Activated CD4-positive, alpha-beta T cell treated with anti-CD3 and anti-CD28 coated beads, Interleukin-2, Interleukin-4, amounts not matched to agents 100 ng/mL and 50 ng/mL, durations not matched to agents 16 hours and 8 hours (primary cell): ENCODE measurements around the gene REG1B.

Experiments used
- DNase-seq: peaks from one replicate; pipeline ENCODE4 v3.0.0-alpha.2; 2020; ENCODE audit warnings: low spot score

The REG1B gene, protein sequence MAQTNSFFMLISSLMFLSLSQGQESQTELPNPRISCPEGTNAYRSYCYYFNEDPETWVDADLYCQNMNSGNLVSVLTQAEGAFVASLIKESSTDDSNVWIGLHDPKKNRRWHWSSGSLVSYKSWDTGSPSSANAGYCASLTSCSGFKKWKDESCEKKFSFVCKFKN

GRCh38 chr2:79087785-79088364, at the start of gene REG1B:
REG1B (minus strand) TSS chr2:79087993; CDS start chr2:79087612, 381 bp downstream.
- no peak for DNase-seq

- no peak for DNase-seq
Observed at GRCh38 chr2:79131687-79132086, 43.9 kb upstream of the REG1B start.

DNA sequence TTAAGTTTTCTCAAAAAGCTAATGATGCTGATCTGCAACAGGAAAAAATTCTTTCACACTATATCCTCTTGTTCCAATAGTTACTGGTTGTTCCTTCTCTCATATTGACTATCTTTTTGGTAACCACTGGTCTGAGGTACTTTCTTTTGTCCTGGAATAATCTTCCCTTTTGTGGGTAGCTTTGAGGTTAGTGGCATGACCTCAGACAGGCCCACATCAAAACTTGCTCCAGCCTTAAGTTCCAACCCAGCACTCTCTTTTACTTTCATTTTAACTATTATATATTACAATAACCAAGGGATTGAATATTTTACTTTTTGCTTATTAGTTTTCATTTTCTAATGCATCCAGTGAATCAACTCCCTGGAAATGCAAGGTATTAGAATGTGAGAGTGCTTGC, 42.0 kb upstream of the REG1B start:
- no peak for DNase-seq

GRCh38 chr2:79129260-79129659, 41.5 kb upstream of the REG1B start:
- no peak for DNase-seq

DNA sequence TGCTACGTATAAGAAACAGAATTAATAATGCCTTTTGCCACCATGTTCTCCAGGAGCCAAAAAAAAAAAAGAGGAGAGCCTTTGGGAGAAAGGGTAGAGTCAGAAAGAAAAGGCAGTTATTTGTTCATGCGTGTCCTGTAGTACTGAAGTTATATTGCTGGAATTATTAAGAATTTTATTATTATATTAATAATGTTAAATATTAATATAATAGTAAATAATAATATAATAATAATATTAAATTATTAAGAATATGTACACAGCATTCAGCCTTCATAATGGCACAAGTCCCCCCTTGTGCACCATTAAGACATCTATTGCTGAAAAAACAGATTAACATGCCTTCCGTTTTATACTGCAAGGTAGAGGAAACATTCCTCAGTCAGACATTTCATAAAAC, 40.6 kb upstream of the REG1B start:
- DNase-seq: no peak

DNA sequence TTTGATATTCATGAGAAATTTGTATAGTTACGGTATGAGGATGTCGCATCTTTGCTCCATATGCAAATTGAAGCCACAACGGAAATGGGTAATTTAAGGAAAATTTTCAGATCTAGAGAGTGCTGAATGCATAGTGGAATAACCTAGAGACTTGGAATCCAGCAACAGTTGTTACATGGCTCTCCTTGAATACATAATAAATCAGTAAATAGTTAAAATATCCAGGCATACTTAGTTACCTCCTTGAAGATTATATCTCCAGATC, 37.9 kb upstream of the REG1B start:
- DNase-seq: no peak

- DNase-seq: no peak
Observed at GRCh38 chr2:79124907-79125720, 37.3 kb upstream of the REG1B start.

DNA sequence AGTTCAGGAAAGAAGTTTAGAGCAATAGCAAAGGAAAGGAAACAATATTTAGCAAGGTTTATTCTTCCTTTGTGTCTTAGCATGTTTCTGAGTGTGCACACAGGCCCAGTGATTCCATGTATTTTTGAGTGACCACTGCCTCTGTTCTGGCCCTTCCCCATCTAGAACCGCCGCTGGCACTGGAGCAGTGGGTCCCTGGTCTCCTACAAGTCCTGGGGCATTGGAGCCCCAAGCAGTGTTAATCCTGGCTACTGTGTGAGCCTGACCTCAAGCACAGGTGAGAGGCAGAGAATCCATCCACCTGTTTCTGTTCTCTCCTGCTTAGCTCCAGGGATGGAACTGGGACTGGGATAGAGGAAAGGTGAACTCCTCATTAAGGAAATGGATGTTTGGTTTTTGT, 34.9 kb upstream of the REG1B start:
- DNase-seq: no peak

- DNase-seq: no peak
Observed at GRCh38 chr2:79120194-79120713, 32.5 kb upstream of the REG1B start, which contains the start of gene REG1A. REG1A (plus strand) TSS chr2:79120488; CDS start chr2:79120862, 374 bp downstream.

- DNase-seq: no peak
Observed at GRCh38 chr2:79116997-79117928, 29.5 kb upstream of the REG1B start.

DNA sequence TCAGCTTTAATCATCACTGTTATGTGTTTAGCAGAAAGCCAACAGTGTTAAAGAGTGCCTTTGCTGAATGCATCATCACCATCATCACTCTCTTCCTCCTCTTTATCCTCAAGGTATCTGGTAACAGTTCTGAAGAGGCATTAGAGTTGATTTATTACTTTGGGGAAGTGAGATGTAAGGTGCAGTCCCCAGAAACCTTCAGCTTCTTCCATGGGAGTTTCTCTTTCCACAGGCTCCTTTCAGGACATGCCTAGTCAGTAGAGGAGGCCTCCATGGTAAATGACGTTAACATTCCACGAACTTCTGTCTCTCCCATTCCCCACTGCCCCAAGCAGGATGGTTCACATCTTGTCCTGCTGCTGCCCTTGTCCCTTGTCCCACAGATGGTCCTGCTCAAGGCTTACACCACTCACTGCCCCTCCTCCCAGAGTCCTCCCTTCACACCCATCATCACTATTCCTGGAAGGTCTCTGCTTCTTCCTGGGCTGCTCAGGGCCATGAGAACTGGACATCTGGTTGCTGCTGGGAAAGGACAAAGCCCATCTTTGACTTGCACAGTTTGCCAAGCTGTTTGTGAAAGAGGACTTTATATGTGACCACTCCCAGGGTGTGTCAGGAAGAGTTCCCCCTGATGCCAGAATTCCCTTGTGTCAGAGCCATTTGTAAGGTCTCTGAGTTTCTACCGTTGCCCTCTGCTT, 27.2 kb upstream of the REG1B start:
- no peak for DNase-seq

DNA sequence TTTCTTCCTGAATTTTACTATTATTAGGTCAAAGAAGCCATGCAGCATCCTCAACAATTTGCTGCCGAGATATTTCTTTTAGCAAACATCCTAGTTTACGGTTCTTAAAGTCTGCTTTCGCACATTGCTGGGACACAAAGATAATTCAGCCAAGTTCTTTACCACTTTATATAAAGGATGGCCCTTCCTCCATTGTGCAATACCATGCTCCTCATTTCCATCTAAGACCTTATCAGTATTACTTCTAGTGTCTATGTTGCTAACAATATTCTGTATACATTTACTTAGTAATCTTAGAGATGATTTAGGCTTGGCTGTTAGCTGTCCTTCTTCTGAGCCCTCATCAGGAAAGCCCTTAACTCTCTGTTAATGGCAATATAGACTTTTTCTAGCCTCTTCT, 24.5 kb upstream of the REG1B start:
- DNase-seq: no peak

DNA sequence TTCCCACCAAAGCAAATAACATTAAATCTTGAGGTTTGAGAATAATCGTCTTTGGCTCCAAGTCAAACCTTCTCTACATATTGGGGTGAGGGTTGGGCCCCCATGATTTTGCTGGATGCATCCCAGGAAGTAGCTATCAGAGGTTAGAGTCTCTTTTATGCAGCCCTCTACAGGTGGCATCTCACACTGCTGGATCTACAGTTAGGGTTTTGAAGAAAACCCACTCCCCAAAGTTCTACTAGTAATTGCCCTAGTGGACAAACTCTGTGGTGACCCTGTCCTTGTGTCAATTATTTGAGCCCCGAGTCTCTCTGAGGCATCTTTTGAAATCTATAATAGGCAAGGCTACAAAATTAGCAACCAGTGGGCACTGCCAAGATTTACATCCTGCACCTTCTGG, 17.5 kb upstream of the REG1B start:
- no peak for DNase-seq

DNA sequence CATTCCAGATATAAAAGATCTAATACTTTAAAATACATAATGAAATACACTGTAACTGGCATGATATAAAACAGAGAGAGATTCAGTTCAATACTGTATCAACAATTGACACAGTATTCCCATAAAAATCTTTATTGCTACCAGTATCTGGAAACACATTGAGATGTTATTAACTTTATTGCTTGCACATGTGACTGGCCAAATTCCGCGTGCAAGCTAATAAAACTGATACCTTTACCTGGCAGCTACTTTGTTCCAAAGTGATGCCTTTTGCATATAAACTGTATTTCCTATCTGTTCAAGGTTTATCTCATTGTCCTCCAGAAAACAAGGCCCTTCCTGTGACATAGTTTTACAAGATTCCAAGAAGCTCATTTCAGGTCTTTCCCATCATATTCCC, 15.4 kb upstream of the REG1B start:
- no peak for DNase-seq

DNA sequence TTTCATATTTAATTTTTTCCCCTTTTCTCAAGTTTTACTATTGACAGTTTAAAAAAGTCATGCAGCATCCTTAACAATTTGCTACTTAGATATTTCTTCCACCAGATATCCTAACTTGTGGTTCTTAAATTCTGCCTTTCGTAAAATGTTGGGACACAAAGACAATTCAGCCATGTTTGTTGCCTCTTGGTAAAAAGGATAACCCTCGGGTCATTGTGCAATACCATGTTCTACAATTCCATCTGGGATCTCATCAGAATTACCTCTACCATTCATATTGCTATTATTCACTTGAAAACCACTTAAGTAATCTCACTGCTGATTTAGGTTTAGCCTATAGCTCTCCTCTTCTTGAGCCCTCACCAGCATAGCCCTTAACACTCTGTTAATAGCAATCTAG, 13.2 kb upstream of the REG1B start:
- no peak for DNase-seq

DNA sequence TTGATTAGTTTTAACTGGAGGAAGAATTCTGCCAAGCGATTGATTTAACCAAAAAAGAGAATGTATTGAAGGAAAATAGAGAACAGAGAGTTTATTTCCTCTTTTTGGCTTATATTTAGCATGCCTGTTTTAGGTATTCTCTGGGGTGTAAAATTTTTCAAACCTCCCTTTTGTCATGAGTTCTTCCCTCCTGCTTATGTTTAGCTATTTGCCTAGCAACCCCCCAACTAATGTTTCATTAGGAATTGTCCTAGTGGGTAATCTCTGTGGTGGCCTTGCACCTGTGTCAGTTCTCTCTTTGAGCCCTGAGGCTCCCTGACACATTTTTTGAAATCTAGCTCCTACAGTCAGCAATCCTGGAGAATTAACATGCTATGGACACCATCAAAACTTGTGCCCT, 12.5 kb upstream of the REG1B start:
- DNase-seq: no peak

DNA sequence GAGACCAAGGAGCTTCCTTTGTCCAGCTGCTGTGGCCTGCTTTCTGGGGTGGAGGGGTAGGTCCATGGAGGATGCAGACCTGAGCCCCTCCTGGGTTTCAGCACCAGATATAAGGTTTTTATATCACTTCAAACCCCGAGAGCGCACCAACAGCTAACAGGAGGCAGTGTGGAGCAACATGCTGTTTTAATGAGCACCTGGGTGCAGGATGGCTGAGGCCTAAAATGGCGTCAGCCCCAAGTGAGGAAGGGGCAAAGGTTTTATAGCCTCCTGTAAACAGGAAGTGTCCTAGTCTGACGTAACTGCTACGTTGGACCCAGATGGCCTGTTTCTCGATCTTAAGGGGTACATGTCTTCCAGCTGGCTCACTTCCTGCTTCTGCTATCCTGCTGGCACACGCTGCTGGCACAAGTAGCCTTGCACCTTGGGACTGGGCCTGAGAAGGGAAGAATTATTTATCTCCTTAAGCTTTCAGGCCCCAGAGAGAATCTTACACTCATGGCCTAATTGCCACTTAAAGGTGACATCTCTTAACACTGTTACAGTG, 11.4 kb upstream of the REG1B start:
- DNase-seq: no peak

DNA sequence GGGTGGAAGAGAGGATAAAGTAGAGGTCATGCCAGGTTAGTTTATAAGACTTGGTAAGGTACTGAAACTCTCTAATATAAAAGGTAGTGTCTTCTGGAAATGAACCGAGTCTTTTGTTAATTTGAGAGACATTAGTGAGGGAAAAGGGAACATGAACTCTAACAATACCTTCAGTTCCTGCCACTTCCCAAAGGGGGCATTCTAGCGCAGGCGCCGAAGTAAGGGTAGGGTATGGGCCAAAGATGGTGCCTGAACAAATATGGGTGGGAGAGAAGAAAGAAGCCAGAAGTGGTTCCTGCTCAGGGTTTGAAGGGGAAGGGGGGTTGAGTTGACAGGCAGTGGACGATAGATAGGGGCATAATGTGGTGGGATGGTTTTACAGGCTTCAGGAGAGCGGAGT, 10.1 kb upstream of the REG1B start:
- DNase-seq: no peak

GRCh38 chr2:79090693-79091092, 2.9 kb upstream of the REG1B start:
- DNase-seq: no peak

GRCh38 chr2:79086255-79086654, 1.5 kb downstream of the REG1B start:
- DNase-seq: no peak

DNA sequence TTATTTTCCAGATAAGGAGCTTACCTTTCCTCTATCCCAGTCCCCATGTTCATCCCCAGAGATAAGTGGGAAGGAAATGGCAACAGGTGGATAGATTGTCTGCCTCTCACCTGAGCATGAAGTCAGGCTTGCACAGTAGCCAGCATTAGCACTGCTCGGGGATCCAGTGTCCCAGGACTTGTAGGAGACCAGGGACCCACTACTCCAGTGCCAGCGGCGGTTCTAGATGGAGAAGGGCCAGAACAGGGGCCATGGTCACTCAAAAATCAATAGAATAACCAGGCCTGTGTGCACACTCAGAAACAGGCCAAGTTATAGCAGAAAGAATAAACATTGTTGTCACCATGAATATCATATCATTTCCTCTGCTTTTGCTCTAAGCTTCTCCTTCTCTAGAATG, 2.4 kb downstream of the REG1B start:
- DNase-seq: no peak
